DOHH2 (cell line): ENCODE results near the gene HOXB8.

Source experiments
- H3F3A ChIP-seq: fragments of 200-600 bp; sonication (generic), shearing (Covaris generic); 2 replicates; pipeline ENCODE4 v1.6.0; 2016; ENCODE audit warnings: antibody characterized with exemption, mild to moderate bottlenecking; ENCODE audit not compliant: control insufficient read depth, insufficient read depth
- H3K27ac ChIP-seq: fragments of 200-600 bp; sonication (generic); 2 replicates; pipeline ENCODE4 v1.5.1; 2014; ENCODE audit warnings: low read depth, mild to moderate bottlenecking, low read length, moderate library complexity
- H3K27me3 ChIP-seq: fragments of 200-600 bp; sonication (generic); 2 replicates; pipeline ENCODE4 v1.6.1; 2014; ENCODE audit warnings: mild to moderate bottlenecking, low read length, mixed read lengths; ENCODE audit not compliant: control insufficient read depth
- H3K36me3 ChIP-seq: fragments of 200-600 bp; sonication (generic); 2 replicates; pipeline ENCODE4 v1.6.1; 2014; ENCODE audit warnings: mild to moderate bottlenecking, low read length, moderate library complexity, mixed read lengths; ENCODE audit not compliant: control insufficient read depth
- H3K4me1 ChIP-seq: fragments of 200-600 bp; sonication (generic); 2 replicates; pipeline ENCODE4 v1.6.1; 2014; ENCODE audit warnings: mild to moderate bottlenecking, low read length, mixed read lengths; ENCODE audit not compliant: control insufficient read depth
- H3K4me2 ChIP-seq: fragments of 200-600 bp; sonication (generic); 2 replicates; pipeline ENCODE4 v1.6.0; 2014; ENCODE audit warnings: mild to moderate bottlenecking, low read length, moderate library complexity
- H3K4me3 ChIP-seq: fragments of 200-600 bp; sonication (generic); 2 replicates; pipeline ENCODE4 v1.5.1; 2014; ENCODE audit warnings: mild to moderate bottlenecking, low read length, mixed read lengths
- H3K79me2 ChIP-seq: fragments of 200-600 bp; sonication (generic); 2 replicates; pipeline ENCODE4 v1.6.1; 2014; ENCODE audit warnings: mild to moderate bottlenecking, low read length, mixed read lengths; ENCODE audit not compliant: control insufficient read depth
- H3K9me2 ChIP-seq: fragments of 200-600 bp; sonication (generic); replicated peaks from 2 replicates; pipeline ENCODE4 v1.6.1; 2014; ENCODE audit warnings: mild to moderate bottlenecking, low read length, mixed read lengths; ENCODE audit not compliant: control insufficient read depth
- H3K9me3 ChIP-seq: fragments of 200-600 bp; sonication (generic); 2 replicates; pipeline ENCODE4 v1.6.1; 2014; ENCODE audit warnings: antibody characterized with exemption, low read length, mixed read lengths; ENCODE audit not compliant: control insufficient read depth, insufficient read depth
- H4K20me1 ChIP-seq: fragments of 200-600 bp; sonication (generic); 2 replicates; pipeline ENCODE4 v1.6.0; 2014; ENCODE audit warnings: low read depth, mild to moderate bottlenecking, antibody characterized with exemption, low read length, moderate library complexity; ENCODE audit not compliant: control insufficient read depth, insufficient read depth
- CTCF ChIP-seq: fragments of 200-600 bp; sonication (generic); IDR thresholded peaks from one replicate; pipeline ENCODE4 v1.5.1; 2014; ENCODE audit warnings: antibody characterized with exemption, mild to moderate bottlenecking, low read depth, low read length; ENCODE audit not compliant: poor library complexity, severe bottlenecking
- EZH2phosphoT487 ChIP-seq: fragments of 200-600 bp; sonication (generic); IDR thresholded peaks from 2 replicates; pipeline ENCODE4 v1.6.1; 2017; ENCODE audit warnings: borderline replicate concordance, mild to moderate bottlenecking, antibody characterized with exemption, low read length, moderate library complexity, mixed read lengths

The HOXB8 gene

DNA sequence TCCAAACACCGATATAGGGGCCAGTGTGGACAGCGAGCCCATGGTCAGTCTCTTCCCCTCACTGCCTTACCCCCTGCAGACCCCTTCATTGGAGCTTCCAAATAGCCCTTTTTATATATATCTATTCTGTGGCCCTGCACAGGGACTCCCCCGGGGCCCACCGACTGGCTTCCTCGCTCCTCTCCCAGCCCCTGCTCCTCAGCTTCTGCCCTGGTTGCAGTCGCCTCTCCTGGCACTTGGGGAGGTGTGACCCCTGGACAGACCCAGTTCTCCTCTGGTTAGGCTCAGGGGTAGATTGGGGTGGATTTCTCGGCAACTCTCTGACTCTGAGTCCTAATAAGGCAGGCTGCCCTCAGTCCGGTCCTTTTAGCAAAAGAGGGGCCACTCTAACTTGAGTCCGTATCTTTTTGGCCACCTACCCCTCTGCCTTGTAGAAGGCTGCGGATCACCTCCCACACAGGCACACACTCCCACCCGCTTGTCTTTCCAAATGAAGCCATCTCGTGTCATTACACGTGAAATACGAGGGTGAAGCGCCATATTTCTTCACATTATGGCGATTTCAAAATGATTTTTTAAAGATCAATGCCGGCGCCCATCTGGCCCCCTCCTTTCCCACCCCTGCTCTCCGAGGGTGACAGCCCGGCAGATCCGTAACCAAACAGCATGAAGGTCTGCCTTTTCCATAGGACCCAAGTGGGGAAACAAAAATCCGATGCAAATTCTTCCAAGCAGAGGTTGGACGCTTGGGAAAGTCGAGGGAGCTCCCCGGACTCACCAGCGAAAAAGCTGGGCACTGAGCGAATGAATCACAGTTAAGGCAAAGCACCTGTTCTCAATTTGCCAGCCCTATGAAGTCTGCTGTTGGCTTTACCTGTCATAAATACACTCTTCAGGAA is 12.8 kb upstream of the HOXB8 start:
- no peaks in the 10 kb centered on the region for H3K79me2 ChIP-seq
- no peak overlapping the region for H3K4me3 ChIP-seq
- H3K4me2 ChIP-seq: no peak overlapping the region
- H3K36me3 ChIP-seq: no peaks in the 10 kb centered on the region
- no peaks in the 10 kb centered on the region for H3K9me2 ChIP-seq
- no peak overlapping the region for H3K27ac ChIP-seq
- H3K27me3 ChIP-seq: peaks cover 78% of the 10 kb centered on the region
- H3F3A ChIP-seq: no peaks in the 10 kb centered on the region
- TF ChIP-seq CTCF (no peak), EZH2phosphoT487 (no peak)
- no peaks in the 10 kb centered on the region for H3K4me1 ChIP-seq
- H4K20me1 ChIP-seq: no peaks in the 10 kb centered on the region
- no peaks in the 10 kb centered on the region for H3K9me3 ChIP-seq

DNA sequence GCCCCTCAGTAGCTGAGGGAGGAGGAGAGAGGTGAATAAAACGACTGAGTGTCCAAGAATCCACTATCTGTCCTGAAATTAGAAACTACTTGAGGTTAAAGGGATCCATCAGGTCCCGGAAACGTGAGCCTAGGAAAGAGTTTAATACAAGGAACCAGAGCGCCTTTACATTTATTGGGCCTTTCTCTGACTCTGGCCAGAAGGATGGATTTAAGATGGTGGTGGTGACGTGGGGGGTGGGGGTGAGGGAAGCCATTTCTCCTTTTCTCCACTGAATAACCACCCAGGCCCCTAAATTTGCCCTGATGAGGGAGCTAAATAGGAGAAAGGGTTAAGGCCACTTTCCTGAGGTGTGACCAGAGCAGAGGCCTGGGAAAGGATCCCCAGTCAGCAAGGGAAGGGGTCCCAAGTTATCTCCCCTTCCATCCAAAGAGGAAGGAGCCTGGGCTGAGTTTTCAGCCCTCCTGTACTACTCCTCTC is 12.1 kb upstream of the HOXB8 start:
- Histone ChIP-seq H3F3A (no peaks in the 10 kb centered on the region), H3K9me3 (no peaks in the 10 kb centered on the region), H3K27me3 (peaks cover 78% of the 10 kb centered on the region), H3K4me1 (no peaks in the 10 kb centered on the region), H4K20me1 (no peaks in the 10 kb centered on the region), H3K4me3 (no peak overlapping the region), H3K79me2 (no peaks in the 10 kb centered on the region), H3K9me2 (no peaks in the 10 kb centered on the region), H3K27ac (no peak overlapping the region), H3K36me3 (no peaks in the 10 kb centered on the region), H3K4me2 (no peak overlapping the region)
- TF ChIP-seq EZH2phosphoT487 (no peak), CTCF (no peak)

- Histone ChIP-seq H4K20me1 (no peaks in the 10 kb centered on the region), H3K4me1 (no peaks in the 10 kb centered on the region), H3K27me3 (peaks cover 76% of the 10 kb centered on the region), H3K27ac (no peak within 1 kb of the TSS), H3F3A (no peaks in the 10 kb centered on the region), H3K9me3 (no peaks in the 10 kb centered on the region), H3K4me3 (no peak within 1 kb of the TSS), H3K36me3 (no peaks in the 10 kb centered on the region), H3K79me2 (no peaks in the 10 kb centered on the region), H3K9me2 (no peaks in the 10 kb centered on the region), H3K4me2 (no peak within 1 kb of the TSS)
- no peak for TF ChIP-seq CTCF
- TF ChIP-seq EZH2phosphoT487: peak; percentile 96
Observed at GRCh38 chr17:48626245-48627117, 11.4 kb upstream of the HOXB8 start, which contains the start of gene HOXB9. HOXB9 (minus strand) TSS chr17:48626358; CDS start chr17:48626269, 89 bp downstream.
